ENCODE results near the gene ORM2.

GRCh38 chr9:114321759-114322158 is 7.9 kb upstream of the ORM2 start:
- TF ChIP-seq CTCF (conservative IDR thresholded peaks at IDR 0.05; ENCODE audit: low read depth, low read length): no peak
- TF ChIP-seq RFX5 (IDR thresholded peaks at IDR 0.05; ENCODE audit: low read depth, low read length): no peak
- TF ChIP-seq POLR2A (IDR thresholded peaks at IDR 0.05; ENCODE audit: low read depth, low read length): no peak
- no peak for TF ChIP-seq USF2 (IDR thresholded peaks at IDR 0.05; ENCODE audit: low read depth, low read length)
- no peak for TF ChIP-seq RAD21 (IDR thresholded peaks at IDR 0.05; ENCODE audit: low read length)
- peak; percentile 64 for TF ChIP-seq FOS (IDR thresholded peaks at IDR 0.05; ENCODE audit: low read depth, low read length)

All from IMR-90 (cell line).